Amniotic stem cell (primary cell): ENCODE data around the gene TTLL10.

Source experiments
- DNase-seq: peaks from one replicate; lab custom pipeline; 2025; lab: John Stamatoyannopoulos, UW

The TTLL10 gene

GRCh38 chr1:1157914-1158710 is 15.6 kb upstream of the TTLL10 start:
- no peak for DNase-seq

GRCh38 chr1:1160281-1160930 is 13.3 kb upstream of the TTLL10 start:
- no peak for DNase-seq

- no peak for DNase-seq
These were observed 12.5 kb upstream of the TTLL10 start for GRCh38 chr1:1161078-1161682.

GRCh38 chr1:1161683-1162079 is 12.0 kb upstream of the TTLL10 start:
- no peak for DNase-seq

- DNase-seq: no peak
These were observed 10.8 kb upstream of the TTLL10 start for GRCh38 chr1:1162597-1163537.

GRCh38 chr1:1163538-1164070 is 10.1 kb upstream of the TTLL10 start:
- DNase-seq: no peak

GRCh38 chr1:1164361-1164700 is 9.3 kb upstream of the TTLL10 start:
- DNase-seq: no peak

- DNase-seq: no peak
These were observed 8.8 kb upstream of the TTLL10 start for GRCh38 chr1:1164701-1165451.

GRCh38 chr1:1165485-1165884 is 8.2 kb upstream of the TTLL10 start:
- DNase-seq: no peak

- no peak for DNase-seq
These were observed 7.7 kb upstream of the TTLL10 start for GRCh38 chr1:1165900-1166421.

GRCh38 chr1:1166642-1167397 is 6.9 kb upstream of the TTLL10 start:
- no peak for DNase-seq

- no peak for DNase-seq
These were observed 6.3 kb upstream of the TTLL10 start for GRCh38 chr1:1167398-1167821.

- no peak for DNase-seq
These were observed 5.7 kb upstream of the TTLL10 start for GRCh38 chr1:1167841-1168450.

GRCh38 chr1:1168451-1169411 is 4.9 kb upstream of the TTLL10 start:
- DNase-seq: no peak

- no peak for DNase-seq
These were observed 4.1 kb upstream of the TTLL10 start for GRCh38 chr1:1169429-1170214.

- no peak for DNase-seq
These were observed 3.2 kb upstream of the TTLL10 start for GRCh38 chr1:1170215-1171091.

GRCh38 chr1:1171161-1171545 is 2.5 kb upstream of the TTLL10 start:
- DNase-seq: no peak
